HG03175 (cell line): Measurements from ENCODE around the gene SFRP2.

Source experiments
- ATAC-seq: cut with Tn5 transposase; IDR thresholded peaks from one replicate; pipeline ENCODE4 v1.9.1; 2021; ENCODE audit warnings: mild to moderate bottlenecking, moderate library complexity; ENCODE audit not compliant: unreplicated experiment

The SFRP2 gene

GRCh38 chr4:153798901-153799693 is 10.2 kb upstream of the SFRP2 start:
- ATAC-seq, result no peak

- ATAC-seq, result no peak
These were observed 9.5 kb upstream of the SFRP2 start for GRCh38 chr4:153798420-153798819.

- ATAC-seq, result no peak
These were observed 5.1 kb upstream of the SFRP2 start for GRCh38 chr4:153794006-153794405.

- ATAC-seq, result no peak
These were observed 3.9 kb upstream of the SFRP2 start for GRCh38 chr4:153792618-153793247.

GRCh38 chr4:153791746-153792617 is 3.1 kb upstream of the SFRP2 start:
- ATAC-seq, result no peak

GRCh38 chr4:153790962-153791551 is 2.2 kb upstream of the SFRP2 start:
- no peak for ATAC-seq

DNA sequence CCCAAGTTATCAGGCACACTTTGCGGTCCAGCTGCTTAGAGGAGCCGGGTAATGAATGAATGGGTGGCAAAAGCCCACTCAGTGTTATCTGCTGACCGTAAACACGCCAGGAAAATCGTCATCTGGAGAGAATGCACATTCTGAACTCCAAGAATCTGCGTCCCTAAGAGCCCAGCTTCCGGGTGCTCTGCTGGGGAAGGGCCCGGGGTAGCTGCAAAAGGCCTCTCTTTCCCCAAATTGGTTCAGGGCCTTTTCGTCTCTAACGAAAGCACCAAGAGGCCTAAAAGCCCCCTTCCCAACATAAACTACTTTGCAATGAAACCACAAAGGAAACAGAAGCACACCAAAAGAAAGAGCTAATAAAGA is 1.6 kb upstream of the SFRP2 start:
- no peak for ATAC-seq

- no peak for ATAC-seq
These were observed 1.0 kb upstream of the SFRP2 start for GRCh38 chr4:153789741-153790499.

GRCh38 chr4:153788051-153788412 is 851 bp downstream of the SFRP2 start:
- ATAC-seq, result no peak

DNA sequence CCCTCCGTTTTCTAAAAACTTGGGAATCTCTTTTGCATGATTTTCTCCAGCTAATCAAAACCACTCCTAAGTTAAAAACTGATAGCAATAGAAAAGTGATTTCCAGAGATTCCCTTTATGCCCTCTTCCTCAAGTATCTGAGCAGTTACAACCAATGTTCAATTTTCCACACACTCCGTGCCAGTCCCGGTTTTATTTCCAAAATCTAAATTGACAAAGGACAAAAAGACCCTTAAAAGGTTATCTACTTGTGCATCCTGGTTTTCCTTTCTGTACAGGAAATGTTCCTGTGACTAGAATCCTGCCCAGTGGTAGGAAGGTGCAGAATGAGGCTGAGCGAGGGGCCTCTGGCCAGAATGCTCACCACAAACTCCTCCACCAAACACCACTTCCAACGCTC is 1.3 kb downstream of the SFRP2 start:
- no peak for ATAC-seq

GRCh38 chr4:153787061-153787560 is 1.8 kb downstream of the SFRP2 start:
- no peak for ATAC-seq

GRCh38 chr4:153785910-153786721 is 2.8 kb downstream of the SFRP2 start:
- ATAC-seq, result no peak

DNA sequence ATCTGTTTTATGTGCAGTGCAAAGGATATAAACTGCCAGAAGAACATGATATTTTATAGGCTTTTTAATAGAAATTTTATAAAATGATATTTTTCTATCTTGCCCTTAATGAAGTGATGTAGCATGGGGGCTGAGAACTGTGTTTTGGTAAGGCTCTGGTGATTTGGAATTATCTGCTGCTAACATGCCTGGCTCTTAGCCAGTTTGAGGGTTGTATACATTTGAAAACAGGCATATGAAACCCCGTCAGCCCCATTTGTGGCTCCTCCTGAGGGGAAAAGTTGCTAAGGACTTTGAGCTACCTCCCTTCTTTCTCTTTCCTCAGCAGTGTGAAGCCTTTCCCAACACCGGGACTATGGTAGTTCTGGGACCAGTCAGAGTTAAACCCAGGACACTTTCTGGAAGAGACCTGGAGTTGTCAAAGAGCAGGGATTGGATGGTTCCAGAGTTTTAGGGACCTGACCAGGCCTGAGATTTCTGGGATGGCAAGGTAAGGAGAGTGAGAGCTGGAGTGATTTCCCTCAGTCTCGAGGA is 4.7 kb downstream of the SFRP2 start:
- ATAC-seq, result no peak

DNA sequence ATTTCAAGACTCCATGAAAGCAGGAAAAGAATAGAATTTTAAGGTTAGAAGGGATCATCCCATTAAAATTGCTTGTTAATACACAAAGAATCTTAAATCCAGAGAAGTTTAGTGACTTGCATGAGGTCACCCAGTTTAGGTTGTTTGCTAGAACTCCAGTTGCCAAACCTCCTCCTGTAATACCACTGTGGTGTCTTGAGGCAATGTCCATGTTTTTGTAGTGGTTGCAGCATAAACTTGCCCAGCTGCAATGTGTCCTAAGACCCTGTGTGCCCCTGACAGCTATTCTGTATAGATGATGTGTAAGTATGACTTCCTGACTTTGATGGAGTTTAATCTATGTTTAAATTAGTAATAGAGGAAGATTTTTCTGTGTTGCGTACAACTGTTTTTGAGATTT is 6.3 kb downstream of the SFRP2 start:
- no peak for ATAC-seq

DNA sequence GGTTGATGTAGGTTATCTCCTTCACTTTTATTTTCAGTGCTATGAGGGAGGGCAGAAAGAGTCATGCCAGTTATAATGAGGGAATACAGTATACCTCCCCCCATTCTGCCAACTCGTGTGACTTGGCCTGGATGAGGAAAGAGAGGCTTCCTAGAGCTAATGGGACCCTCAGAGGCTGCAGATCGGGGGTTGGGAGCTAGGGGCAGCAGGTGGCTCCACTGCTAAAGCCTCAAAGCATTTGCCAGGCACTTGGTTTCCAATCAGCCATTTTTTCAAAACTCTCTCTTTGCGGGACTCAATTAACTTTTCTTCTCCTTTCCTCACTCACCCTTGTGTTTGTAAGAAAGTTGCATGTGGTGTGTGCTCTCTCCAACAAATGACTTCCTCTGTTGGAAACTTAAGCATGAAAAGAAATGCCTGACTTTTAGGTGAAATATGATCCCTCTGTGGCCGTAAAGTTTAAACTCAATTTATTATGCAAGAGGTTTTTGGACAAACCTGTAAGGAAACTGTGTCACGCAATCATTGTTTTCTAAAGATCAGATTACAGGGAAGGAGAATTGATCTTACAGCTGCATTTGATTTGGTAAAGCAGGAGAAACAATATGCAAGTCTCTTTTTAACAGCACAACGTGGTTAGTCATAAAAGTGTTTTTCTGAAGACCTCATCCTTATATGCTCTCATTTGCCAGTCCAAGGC is 7.0 kb downstream of the SFRP2 start:
- ATAC-seq, result no peak

GRCh38 chr4:153781280-153781679 is 7.6 kb downstream of the SFRP2 start:
- peak; percentile 14 for ATAC-seq

DNA sequence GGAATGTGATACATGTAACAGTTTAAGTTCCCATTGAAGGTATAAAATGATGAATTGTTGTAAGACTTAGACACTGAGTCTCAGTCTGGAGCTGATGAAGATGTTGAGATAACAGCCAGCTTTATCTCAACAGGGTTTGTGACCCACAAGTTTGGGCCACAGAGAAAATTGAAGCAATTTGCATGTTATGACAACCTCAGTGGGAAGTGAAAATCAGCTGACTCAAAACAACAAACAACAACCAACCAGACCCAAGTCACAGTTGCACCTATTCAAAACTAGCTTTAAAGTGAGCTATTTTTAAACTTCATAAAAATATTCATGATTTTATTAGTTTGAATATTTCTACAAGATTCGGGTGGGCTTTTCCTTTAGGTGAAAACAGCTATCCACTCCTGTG is 8.0 kb downstream of the SFRP2 start:
- ATAC-seq, result peak; percentile 89

- ATAC-seq, result no peak
These were observed 8.7 kb downstream of the SFRP2 start for GRCh38 chr4:153780221-153780620.

- ATAC-seq, result no peak
These were observed 10.5 kb downstream of the SFRP2 start for GRCh38 chr4:153778383-153778782.
